Measurements from ENCODE around the gene NTRK1. TPM values are rescaled to one million over a fixed set of nuclear protein-coding genes. Genes with fewer than 3 reads are reported as not detected.

The NTRK1 gene
- total and polyA plus RNA-seq, 2 of the 13 experiments (the other 11 are each of a cell fraction or from before 2014, with no cell fraction given) = not detected

GRCh38 chr1:156841295-156841855 is 19.3 kb upstream of the NTRK1 start:
- in situ Hi-C loops (cut with HindIII; ENCODE audit: extremely low pct_ligation_motif_present, low pct_unique_long_range_greater_than_20kb) (no loop called here), intact Hi-C loops (cut with micrococcal nuclease; ENCODE audit: unreplicated experiment) (no loop called here)
- Histone ChIP-seq H3K4me2 (ENCODE audit: low read depth, low read length) (no peak overlapping the region), H3K9me3 (ENCODE audit: low read length) (no peaks in the 10 kb centered on the region), H3K4me1 (ENCODE audit: insufficient read depth, low read length) (no peaks in the 10 kb centered on the region), H2AFZ (ENCODE audit: low read length) (no peak overlapping the region), H4K20me1 (ENCODE audit: insufficient read depth, low read length) (0 out of 2 replicates have a peak, but pooled peaks cover 5% of the 10 kb centered on the region), H3K36me3 (replicated peaks in 1 of 2; ENCODE audit: control insufficient read depth in 1 of 2, insufficient read depth in 2 of 2, low read length in 2 of 2) (no peaks in the 10 kb centered on the region), H3K27ac (ENCODE audit: extremely low read length, insufficient read depth, low read length) (no peak overlapping the region), H3K27me3 (ENCODE audit: control insufficient read depth in 1 of 2, insufficient read depth in 2 of 2, low read length in 2 of 2) (peaks cover 1 to 44% of the 10 kb centered on the region in 2 experiments; a peak in 3 of 5 replicates), H3K79me2 (ENCODE audit: insufficient read depth, low read length) (no peaks in the 10 kb centered on the region), H3K4me3 (replicated peaks in 1 of 3; ENCODE audit: insufficient read depth in 1 of 3, low read depth in 2 of 3, low read length in 3 of 3) (no peak overlapping the region), H3K9ac (ENCODE audit: insufficient read depth, low read depth, low read length) (no peak overlapping the region)
- DNase-seq (ENCODE audit: low spot score) (no peak), FAIRE-seq (no peak), ATAC-seq (no peak)
- 13% methylated on average over 11 of the region's 16 CpGs for WGBS (ENCODE audit: low lambda C conversion rate)
- ChIA-PET POLR2A (no interaction called here), CTCF (ENCODE audit: low intra/inter-chr PET ratio, low total read pairs) (no interaction called here)
- BruUV-seq (replicated peaks) = no TSS peak
- TF ChIP-seq JUND (CRISPR knock-in tag; IDR thresholded peaks at IDR 0.05) (no peak), ATF7-NPFF (CRISPR knock-in tag; IDR thresholded peaks at IDR 0.05; ENCODE audit: low read depth) (no peak), ZNF207 (IDR thresholded peaks at IDR 0.05; ENCODE audit: borderline replicate concordance) (no peak), BHLHE40 (IDR thresholded peaks at IDR 0.05; ENCODE audit: low read length) (no peak), MTA3 (CRISPR knock-in tag; IDR thresholded peaks at IDR 0.05) (no peak), ZNF12 (CRISPR knock-in tag; IDR thresholded peaks at IDR 0.05) (no peak), SOX13 (IDR thresholded peaks at IDR 0.05) (no peak), SOX13 (CRISPR knock-in tag; conservative IDR thresholded peaks at IDR 0.05 in 1 of 2, IDR thresholded peaks at IDR 0.05 in 1 of 2) (no peak), REL (CRISPR knock-in tag; conservative IDR thresholded peaks at IDR 0.05) (no peak), ZFP37 (CRISPR knock-in tag; IDR thresholded peaks at IDR 0.05; ENCODE audit: borderline replicate concordance) (no peak), NCOA5 (CRISPR knock-in tag; IDR thresholded peaks at IDR 0.05) (no peak), CREB3 (CRISPR knock-in tag; IDR thresholded peaks at IDR 0.05) (no peak), FOXK2 (IDR thresholded peaks at IDR 0.05) (no peak)
- TF ChIP-seq, protein P1, sequence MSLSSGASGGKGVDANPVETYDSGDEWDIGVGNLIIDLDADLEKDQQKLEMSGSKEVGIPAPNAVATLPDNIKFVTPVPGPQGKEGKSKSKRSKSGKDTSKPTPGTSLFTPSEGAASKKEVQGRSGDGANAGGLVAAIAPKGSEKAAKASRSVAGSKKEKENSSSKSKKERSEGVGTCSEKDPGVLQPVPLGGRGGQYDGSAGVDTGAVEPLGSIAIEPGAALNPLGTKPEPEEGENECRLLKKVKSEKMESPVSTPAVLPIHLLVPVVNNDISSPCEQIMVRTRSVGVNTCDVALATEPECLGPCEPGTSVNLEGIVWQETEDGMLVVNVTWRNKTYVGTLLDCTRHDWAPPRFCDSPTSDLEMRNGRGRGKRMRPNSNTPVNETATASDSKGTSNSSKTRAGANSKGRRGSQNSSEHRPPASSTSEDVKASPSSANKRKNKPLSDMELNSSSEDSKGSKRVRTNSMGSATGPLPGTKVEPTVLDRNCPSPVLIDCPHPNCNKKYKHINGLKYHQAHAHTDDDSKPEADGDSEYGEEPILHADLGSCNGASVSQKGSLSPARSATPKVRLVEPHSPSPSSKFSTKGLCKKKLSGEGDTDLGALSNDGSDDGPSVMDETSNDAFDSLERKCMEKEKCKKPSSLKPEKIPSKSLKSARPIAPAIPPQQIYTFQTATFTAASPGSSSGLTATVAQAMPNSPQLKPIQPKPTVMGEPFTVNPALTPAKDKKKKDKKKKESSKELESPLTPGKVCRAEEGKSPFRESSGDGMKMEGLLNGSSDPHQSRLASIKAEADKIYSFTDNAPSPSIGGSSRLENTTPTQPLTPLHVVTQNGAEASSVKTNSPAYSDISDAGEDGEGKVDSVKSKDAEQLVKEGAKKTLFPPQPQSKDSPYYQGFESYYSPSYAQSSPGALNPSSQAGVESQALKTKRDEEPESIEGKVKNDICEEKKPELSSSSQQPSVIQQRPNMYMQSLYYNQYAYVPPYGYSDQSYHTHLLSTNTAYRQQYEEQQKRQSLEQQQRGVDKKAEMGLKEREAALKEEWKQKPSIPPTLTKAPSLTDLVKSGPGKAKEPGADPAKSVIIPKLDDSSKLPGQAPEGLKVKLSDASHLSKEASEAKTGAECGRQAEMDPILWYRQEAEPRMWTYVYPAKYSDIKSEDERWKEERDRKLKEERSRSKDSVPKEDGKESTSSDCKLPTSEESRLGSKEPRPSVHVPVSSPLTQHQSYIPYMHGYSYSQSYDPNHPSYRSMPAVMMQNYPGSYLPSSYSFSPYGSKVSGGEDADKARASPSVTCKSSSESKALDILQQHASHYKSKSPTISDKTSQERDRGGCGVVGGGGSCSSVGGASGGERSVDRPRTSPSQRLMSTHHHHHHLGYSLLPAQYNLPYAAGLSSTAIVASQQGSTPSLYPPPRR (CRISPR knock-in tag; IDR thresholded peaks at IDR 0.05; ENCODE audit: borderline replicate concordance) = no peak
- TF ChIP-seq, protein P2, sequence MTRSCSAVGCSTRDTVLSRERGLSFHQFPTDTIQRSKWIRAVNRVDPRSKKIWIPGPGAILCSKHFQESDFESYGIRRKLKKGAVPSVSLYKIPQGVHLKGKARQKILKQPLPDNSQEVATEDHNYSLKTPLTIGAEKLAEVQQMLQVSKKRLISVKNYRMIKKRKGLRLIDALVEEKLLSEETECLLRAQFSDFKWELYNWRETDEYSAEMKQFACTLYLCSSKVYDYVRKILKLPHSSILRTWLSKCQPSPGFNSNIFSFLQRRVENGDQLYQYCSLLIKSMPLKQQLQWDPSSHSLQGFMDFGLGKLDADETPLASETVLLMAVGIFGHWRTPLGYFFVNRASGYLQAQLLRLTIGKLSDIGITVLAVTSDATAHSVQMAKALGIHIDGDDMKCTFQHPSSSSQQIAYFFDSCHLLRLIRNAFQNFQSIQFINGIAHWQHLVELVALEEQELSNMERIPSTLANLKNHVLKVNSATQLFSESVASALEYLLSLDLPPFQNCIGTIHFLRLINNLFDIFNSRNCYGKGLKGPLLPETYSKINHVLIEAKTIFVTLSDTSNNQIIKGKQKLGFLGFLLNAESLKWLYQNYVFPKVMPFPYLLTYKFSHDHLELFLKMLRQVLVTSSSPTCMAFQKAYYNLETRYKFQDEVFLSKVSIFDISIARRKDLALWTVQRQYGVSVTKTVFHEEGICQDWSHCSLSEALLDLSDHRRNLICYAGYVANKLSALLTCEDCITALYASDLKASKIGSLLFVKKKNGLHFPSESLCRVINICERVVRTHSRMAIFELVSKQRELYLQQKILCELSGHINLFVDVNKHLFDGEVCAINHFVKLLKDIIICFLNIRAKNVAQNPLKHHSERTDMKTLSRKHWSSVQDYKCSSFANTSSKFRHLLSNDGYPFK (CRISPR knock-in tag; IDR thresholded peaks at IDR 0.05; ENCODE audit: borderline replicate concordance) = no peak

Measured in HepG2 (cell line).